Retinal pigment epithelial cell (primary cell): Measurements from ENCODE around the gene TSPAN4.

Source experiments
- DNase-seq: peaks from one replicate; pipeline ENCODE4 v3.0.0-alpha.2; 2010; ENCODE audit warnings: low read depth
- H3K4me3 ChIP-seq: 2 replicates; pipeline ENCODE4 v1.5.1; 2011; ENCODE audit warnings: mild to moderate bottlenecking, low read length, control low read depth, moderate library complexity
- TF ChIP-seq, protein P1 (sequence below): conservative IDR thresholded peaks from 2 replicates; pipeline ENCODE4 v1.5.1; 2011; ENCODE audit warnings: low read depth, low read length, control low read depth, inconsistent platforms

Gene TSPAN4

DNA sequence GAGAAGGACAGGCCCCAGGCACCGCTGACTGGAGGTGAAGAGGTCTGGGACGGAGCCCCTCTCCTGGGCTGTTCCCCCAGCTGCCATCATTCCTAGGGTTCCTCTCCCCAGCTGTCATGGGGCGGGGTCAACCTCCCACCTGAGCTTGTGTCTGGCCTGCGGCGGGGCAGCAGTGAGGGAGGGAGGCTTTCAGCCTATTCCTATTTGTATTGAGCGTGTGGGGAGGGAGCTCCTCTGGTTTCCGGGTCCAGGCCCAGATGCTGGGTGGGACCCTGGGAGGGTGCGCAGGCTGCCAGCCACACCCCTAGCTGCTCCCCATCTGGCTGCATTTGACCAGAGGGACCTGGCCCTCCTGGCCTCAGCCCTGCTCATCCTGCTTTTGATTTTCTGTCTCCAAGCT lies 13.7 kb downstream of the TSPAN4 start:
- TF ChIP-seq, protein P1, sequence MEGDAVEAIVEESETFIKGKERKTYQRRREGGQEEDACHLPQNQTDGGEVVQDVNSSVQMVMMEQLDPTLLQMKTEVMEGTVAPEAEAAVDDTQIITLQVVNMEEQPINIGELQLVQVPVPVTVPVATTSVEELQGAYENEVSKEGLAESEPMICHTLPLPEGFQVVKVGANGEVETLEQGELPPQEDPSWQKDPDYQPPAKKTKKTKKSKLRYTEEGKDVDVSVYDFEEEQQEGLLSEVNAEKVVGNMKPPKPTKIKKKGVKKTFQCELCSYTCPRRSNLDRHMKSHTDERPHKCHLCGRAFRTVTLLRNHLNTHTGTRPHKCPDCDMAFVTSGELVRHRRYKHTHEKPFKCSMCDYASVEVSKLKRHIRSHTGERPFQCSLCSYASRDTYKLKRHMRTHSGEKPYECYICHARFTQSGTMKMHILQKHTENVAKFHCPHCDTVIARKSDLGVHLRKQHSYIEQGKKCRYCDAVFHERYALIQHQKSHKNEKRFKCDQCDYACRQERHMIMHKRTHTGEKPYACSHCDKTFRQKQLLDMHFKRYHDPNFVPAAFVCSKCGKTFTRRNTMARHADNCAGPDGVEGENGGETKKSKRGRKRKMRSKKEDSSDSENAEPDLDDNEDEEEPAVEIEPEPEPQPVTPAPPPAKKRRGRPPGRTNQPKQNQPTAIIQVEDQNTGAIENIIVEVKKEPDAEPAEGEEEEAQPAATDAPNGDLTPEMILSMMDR: no peak

DNA sequence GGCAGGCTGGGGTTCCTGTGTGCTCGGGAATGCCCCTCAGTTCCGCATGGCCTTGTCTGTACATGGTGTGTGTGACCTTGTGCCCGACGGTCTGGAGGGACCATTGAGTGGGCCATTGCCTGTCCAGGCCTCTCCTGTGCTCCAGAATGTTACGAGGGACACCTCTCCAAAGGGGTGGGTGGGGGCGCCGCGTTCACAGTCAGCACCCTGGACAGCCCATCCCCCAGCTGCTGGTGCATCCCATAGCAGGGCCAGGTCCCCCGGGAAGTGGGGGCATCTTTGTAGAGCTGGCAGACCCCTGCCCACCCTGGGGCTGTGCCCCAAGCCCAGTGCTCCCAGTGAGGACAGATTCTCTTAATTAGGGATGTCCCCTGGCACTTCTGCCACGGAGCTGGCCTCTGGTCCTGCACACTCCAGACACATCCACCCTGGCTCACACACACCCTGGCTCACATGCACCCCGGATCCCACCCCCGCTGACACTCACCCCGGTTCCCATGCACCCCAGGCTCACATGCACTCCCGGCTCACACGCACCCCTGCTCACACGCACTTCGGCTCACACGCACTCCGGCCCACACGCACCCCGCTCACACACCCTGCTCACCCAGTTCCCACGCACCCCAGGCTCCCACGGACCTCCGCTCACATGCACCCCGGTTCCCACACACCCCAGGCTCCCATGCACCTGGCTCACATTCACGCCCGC lies 15.6 kb downstream of the TSPAN4 start:
- H3K4me3 ChIP-seq: no peak overlapping the region
- no peak for DNase-seq
- TF ChIP-seq, protein P1: no peak

More for the DNA sequence above, 13.7 kb downstream of the TSPAN4 start:
- DNase-seq: no peak
- no peak overlapping the region for H3K4me3 ChIP-seq

DNA sequence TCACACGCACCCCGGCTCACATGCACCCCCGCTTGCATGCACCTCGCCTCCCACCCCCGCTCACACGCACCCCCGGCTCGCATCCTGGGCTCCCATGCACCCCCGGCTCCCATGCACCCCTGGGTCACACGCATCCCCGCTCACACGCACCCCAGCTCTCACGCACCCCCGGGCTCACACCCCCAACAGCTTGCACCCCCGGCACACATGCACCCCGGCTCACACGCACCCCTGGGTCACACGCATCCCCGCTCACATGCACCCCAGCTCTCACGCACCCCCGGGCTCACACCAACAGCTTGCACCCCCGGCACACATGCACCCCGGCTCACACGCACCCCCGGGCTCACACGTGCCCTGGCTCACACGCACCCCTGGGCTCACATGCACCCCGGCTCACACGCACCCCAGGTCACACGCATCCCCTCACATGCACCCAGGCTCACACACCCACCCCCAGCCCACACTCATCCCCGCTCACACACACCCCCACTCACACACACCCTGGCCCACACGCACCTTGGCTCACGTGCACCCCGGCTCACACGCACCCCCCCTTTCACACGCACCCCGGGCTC lies 16.2 kb downstream of the TSPAN4 start:
- H3K4me3 ChIP-seq: peak overlapping the region; percentile 53
- TF ChIP-seq, protein P1: no peak
- no peak for DNase-seq

DNA sequence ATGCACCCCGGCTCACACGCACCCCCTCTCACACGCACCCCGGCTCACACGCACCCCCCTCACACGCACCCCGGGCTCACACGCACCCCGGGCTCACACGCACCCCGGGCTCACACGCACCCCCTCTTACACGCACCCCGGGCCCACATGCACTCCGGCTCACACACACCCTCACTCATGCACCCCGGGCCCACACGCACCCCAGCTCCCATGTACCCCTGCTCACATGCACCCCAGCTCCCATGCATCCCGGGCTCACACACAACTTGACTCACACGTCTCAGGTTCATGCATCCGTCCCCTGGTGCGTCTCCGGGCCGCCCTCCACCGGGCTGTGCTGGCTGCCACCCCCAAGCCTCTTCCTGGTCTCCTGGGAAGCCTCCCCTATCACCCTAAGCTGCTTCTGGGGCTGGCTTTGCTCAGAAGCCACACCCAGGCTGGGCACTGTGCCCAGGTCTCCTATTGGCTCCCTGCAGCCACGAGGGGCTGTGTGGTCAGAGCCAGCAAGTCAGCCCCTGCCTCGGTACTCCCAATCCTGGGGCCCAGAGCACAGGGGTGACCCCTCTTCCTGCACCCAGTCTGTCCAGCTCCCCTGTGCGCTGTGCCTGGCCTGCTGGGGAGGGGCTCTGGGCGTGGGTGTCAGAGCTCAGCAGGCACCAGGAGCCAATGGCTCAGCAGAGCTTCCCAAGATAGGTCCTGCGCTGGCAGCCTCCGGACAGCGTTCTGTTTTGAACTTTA lies 16.9 kb downstream of the TSPAN4 start:
- TF ChIP-seq, protein P1: no peak
- peak; percentile 93 for DNase-seq
- peak overlapping the region; percentile 53 for H3K4me3 ChIP-seq

DNA sequence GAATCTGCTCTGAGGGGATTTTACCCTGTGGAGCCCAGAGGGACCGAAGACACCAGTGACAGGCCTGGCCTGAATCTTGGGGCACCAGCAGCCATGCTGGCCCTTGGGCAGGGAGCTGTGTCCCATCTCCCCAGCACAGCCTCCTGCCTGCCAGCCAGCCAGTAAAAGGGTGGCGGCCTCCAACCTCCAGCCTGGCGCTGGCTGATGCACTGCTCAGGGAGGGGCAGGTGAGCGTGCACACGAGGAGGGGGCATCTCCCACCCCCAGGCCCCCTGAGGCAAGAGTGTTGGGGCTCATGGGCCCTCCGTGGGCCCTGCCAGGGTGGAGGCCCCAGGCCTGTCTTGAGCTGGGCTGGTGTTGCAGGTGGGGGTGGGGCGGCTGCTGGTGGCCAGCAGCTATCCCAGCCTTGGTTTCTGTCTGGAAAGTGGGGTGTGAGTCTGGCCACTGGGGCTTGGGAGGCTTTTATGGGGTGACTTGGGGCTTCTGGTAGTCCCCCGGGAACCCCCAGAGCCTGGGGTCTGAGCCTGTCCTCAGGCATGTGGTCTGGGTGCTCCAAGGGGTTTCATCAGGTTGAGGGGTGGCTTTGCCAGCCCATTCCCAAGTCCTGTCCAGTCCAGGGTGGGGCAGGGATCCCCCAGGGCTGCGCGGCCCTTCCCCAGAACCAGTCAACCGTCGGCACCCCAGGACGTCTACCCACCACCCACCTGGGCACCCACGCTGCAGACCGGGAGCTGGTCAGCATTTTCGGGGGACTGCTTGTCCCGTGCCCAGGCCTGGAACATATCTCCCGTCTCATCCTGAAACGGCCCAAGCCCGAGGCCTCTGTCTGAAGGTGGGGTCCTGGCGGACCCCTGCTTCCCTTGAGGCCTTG lies 17.8 kb downstream of the TSPAN4 start:
- TF ChIP-seq, protein P1: no peak
- no peak for DNase-seq
- H3K4me3 ChIP-seq: peak overlapping the region; percentile 27

DNA sequence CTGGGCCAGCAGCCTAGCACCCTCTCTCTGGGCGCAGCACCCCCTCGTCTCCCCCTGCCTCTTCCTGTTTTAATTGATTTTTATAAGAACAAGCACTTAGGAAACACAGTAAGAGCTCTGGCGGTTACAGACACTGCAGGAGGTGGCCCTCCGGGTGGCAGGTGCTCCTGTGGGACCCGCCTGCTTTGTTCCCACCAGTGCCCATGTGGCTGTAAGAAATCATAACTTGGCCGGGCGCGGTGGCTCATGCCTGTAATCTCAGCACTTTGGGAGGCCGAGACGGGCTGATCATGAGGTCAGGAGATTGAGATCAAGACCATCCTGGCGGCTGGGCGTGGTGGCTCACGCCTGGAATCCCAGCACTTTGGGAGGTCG lies 18.4 kb downstream of the TSPAN4 start:
- no peak overlapping the region for H3K4me3 ChIP-seq
- TF ChIP-seq, protein P1: no peak
- DNase-seq: no peak
